ENCODE data around the gene ENTHD1. TPM values are rescaled to one million over a fixed set of nuclear protein-coding genes. Genes with fewer than 3 reads are reported as not detected.
A peak's percentile ranks its signal among the peaks of the same experiment; 100 is the strongest.

The ENTHD1 gene
- polyA plus RNA-seq, 3 donors: not detected

DNA sequence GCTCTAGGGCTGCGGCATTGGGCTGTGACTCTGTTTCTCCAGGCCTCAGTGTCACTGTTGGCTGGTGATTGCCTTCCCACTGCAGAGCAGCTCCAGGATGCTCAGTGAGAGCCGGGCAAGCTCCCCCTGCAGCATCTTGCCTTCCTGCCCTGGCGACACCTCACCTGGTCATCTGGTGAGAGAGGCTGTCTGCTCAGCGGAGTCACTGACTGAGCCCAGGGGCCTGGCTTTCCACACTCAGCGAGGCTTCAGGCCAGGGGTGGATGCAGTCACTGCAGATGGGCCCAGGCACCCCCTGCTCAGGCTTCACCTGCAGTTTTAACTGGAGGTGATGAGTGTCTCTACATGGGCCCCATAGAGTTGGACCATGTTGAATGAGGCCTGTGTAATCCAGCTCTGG lies 186.2 kb downstream of the ENTHD1 start:
- no peak for DNase-seq (ENCODE audit: extremely low read depth in 1 of 11, low read depth in 9 of 11, low spot score in 4 of 11)

GRCh38 chr22:39706376-39707140 lies 187.0 kb downstream of the ENTHD1 start:
- DNase-seq (ENCODE audit: extremely low read depth in 1 of 11, low read depth in 9 of 11, low spot score in 4 of 11): no peak

DNA sequence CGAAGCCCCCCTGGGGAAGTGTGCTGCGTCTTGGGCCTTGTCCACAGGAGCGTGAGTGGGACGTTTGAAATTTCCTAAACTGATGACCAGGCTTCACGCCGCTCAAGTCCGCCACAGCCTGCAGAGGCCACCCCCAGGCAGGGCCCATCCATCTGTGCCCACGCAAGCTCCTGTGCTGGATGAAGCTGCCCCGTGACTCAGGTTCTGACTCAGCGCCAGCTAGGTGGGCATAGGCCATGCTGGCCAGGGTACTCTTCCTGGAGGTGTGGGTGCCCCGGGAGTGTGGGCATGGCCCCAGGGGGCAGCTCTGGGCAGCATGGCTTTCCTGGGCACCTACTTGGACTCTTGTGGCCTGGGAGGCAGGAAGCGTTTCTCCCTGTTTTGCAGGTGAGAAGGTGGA lies 188.2 kb downstream of the ENTHD1 start:
- DNase-seq (ENCODE audit: extremely low read depth in 1 of 11, low read depth in 9 of 11, low spot score in 4 of 11): no peak

GRCh38 chr22:39703928-39704639 lies 189.5 kb downstream of the ENTHD1 start:
- DNase-seq (ENCODE audit: extremely low read depth in 1 of 11, low read depth in 9 of 11, low spot score in 4 of 11): peak; percentile 53 to 89 (median 74)

GRCh38 chr22:39703091-39703490 lies 190.5 kb downstream of the ENTHD1 start:
- DNase-seq (ENCODE audit: extremely low read depth in 1 of 11, low read depth in 9 of 11, low spot score in 4 of 11): no peak

- DNase-seq (ENCODE audit: extremely low read depth in 1 of 11, low read depth in 9 of 11, low spot score in 4 of 11): no peak
Observed at GRCh38 chr22:39700565-39700964, 193.0 kb downstream of the ENTHD1 start.

DNA sequence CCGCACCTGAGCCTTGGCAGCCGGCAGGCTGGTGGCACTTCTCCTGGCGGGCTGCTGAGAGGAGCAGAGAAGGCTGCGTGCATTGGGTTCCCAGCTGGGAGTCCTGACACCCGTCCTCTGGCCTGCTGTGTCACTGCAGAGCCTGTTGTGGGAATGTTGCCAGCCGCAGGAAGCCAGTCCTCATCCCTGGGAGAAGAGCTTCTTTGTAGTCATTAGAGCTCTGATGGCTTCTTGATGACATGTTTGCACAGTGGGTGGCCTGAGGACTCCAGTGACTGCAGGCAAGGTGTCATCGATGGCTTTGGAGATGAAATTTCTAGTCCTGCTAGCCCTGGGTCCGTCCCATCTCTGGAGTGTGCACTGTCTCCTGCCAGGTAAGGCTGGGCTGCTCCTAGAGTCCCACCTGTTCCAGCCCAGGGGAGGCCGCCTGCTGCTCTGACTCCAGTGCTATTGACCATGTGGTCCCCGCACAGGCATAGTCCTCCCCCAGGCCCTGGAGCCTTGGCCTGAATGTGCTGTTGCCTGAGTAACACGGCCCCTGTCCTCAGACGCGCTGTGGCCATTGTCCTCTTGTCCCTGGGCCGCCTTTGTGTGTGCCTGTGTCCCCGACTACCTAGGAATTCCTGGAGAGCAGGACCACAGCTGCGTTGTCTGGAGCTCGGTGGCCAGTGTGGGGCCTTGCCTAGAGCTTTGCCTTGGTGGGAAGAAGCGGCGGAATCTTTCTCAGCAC lies 193.8 kb downstream of the ENTHD1 start:
- no peak for DNase-seq (ENCODE audit: extremely low read depth in 1 of 11, low read depth in 9 of 11, low spot score in 4 of 11)

DNA sequence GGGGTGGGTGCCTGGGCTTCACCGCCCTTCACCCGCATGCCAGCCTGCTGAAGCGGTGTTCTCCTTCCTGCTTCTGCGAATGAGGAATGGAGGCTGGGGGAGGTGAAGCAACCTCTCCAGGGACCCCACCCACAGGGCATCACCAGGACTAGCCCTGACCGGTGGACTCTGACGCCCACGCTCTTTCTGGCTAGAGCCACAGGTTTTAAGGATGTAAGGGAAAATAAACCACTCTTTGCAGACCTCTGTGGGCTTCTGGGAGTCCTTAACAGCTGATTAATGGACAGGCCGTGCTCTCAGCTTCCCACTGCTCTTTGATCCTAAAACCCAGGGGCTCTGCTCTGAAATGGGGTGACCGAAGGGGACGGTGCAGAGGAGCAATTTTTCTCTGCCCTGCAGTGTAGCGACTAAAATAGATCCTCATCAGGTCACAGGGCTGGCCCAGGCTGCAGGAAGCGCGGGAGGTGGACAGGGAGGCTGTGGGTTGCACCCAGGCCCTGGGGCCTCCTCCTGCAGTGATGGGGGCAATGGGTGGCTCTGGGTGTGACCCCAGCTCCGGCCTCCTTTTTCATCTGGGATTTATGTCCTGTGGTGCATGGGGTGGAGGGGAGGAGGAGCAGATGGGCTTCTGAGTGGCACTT lies 195.7 kb downstream of the ENTHD1 start:
- no peak for DNase-seq (ENCODE audit: extremely low read depth in 1 of 11, low read depth in 9 of 11, low spot score in 4 of 11)

- no peak for DNase-seq (ENCODE audit: extremely low read depth in 1 of 11, low read depth in 9 of 11, low spot score in 4 of 11)
Observed at GRCh38 chr22:39693943-39694500, 199.5 kb downstream of the ENTHD1 start.

Other genes starting within 250 kb of the ENTHD1 start
- 1 to 10 TPM in 2 of 3 donors, under 1 TPM in 1; 0.61 to 1.3 (median 1.1) TPM for gene GRAP2, start 7.3 kb upstream of the ENTHD1 start, polyA plus RNA-seq (ENCODE audit: insufficient read length in 3 of 3)
- gene TMA7B, start 66.6 kb upstream of the ENTHD1 start, polyA plus RNA-seq (ENCODE audit: insufficient read length in 3 of 3): under 1 TPM; 0.14 to 0.20 (median 0.15) TPM
- gene FAM83F, start 101.2 kb upstream of the ENTHD1 start, polyA plus RNA-seq (ENCODE audit: insufficient read length in 3 of 3): 1 to 10 TPM; 1.4 to 2.7 (median 2.4) TPM